ENCODE results near the gene DUSP6.

Gene DUSP6

GRCh38 chr12:89352492-89353187, at the start of gene DUSP6:
Gene DUSP6 (minus strand): TSS chr12:89352501. CDS start chr12:89352039, 462 bp downstream.
- peak; percentile 93 for DNase-seq (ENCODE audit: low spot score)

GRCh38 chr12:89401433-89402058, 49.2 kb upstream of the DUSP6 start:
- DNase-seq (ENCODE audit: low spot score): no peak

- DNase-seq (ENCODE audit: low spot score): no peak
Observed at GRCh38 chr12:89400415-89400814, 48.1 kb upstream of the DUSP6 start.

- DNase-seq (ENCODE audit: low spot score): no peak
Observed at GRCh38 chr12:89395712-89396111, 43.4 kb upstream of the DUSP6 start.

GRCh38 chr12:89393551-89394121, 41.3 kb upstream of the DUSP6 start:
- DNase-seq (ENCODE audit: low spot score): no peak

GRCh38 chr12:89392391-89392790, 40.1 kb upstream of the DUSP6 start:
- DNase-seq (ENCODE audit: low spot score): no peak

- DNase-seq (ENCODE audit: low spot score): no peak
Observed at GRCh38 chr12:89391726-89392336, 39.5 kb upstream of the DUSP6 start.

GRCh38 chr12:89390802-89391673, 38.7 kb upstream of the DUSP6 start:
- DNase-seq (ENCODE audit: low spot score): no peak

GRCh38 chr12:89389755-89390661, 37.7 kb upstream of the DUSP6 start:
- DNase-seq (ENCODE audit: low spot score): no peak

GRCh38 chr12:89386138-89386537, 33.8 kb upstream of the DUSP6 start:
- DNase-seq (ENCODE audit: low spot score): no peak

GRCh38 chr12:89384807-89385206, 32.5 kb upstream of the DUSP6 start:
- DNase-seq (ENCODE audit: low spot score): no peak

GRCh38 chr12:89384050-89384758, 31.9 kb upstream of the DUSP6 start:
- DNase-seq (ENCODE audit: low spot score): no peak

- DNase-seq (ENCODE audit: low spot score): no peak
Observed at GRCh38 chr12:89383235-89384049, 31.1 kb upstream of the DUSP6 start.

GRCh38 chr12:89382328-89382727, 30.0 kb upstream of the DUSP6 start:
- no peak for DNase-seq (ENCODE audit: low spot score)

GRCh38 chr12:89379839-89380467, 27.7 kb upstream of the DUSP6 start:
- DNase-seq (ENCODE audit: low spot score): no peak

- no peak for DNase-seq (ENCODE audit: low spot score)
Observed at GRCh38 chr12:89379148-89379838, 27.0 kb upstream of the DUSP6 start.

GRCh38 chr12:89376844-89377243, 24.5 kb upstream of the DUSP6 start:
- DNase-seq (ENCODE audit: low spot score): no peak

GRCh38 chr12:89376202-89376529, 23.9 kb upstream of the DUSP6 start:
- DNase-seq (ENCODE audit: low spot score): no peak
